Nephron progenitor cell (in vitro differentiated cells): ENCODE results near the gene ANKRD11.

Source experiments
- DNase-seq: peaks from one replicate; pipeline ENCODE4 v3.0.0; 2021
- H3K27ac Mint-ChIP-seq: 2 replicates; pipeline ENCODE4 v1.8.0; 2021; ENCODE audit warnings: mild to moderate bottlenecking, moderate library complexity, mixed read lengths
- H3K27me3 Mint-ChIP-seq: 2 replicates; pipeline ENCODE4 v1.8.0; 2021; ENCODE audit warnings: mild to moderate bottlenecking, low read depth, mixed read lengths; ENCODE audit not compliant: poor library complexity
- H3K36me3 Mint-ChIP-seq: 2 replicates; pipeline ENCODE4 v1.8.0; 2021; ENCODE audit warnings: low read depth, mixed read lengths
- H3K4me1 Mint-ChIP-seq: 2 replicates; pipeline ENCODE4 v1.8.0; 2021; ENCODE audit warnings: mixed read lengths
- H3K4me3 Mint-ChIP-seq: 2 replicates; pipeline ENCODE4 v1.8.0; 2021; ENCODE audit warnings: mild to moderate bottlenecking, moderate library complexity, mixed read lengths
- H3K9me3 Mint-ChIP-seq: 2 replicates; pipeline ENCODE4 v1.8.0; 2021; ENCODE audit warnings: mild to moderate bottlenecking, moderate library complexity, mixed read lengths
- CTCF ChIP-seq: fragments of 200-600 bp; sonication (generic); IDR thresholded peaks from 2 replicates; pipeline ENCODE4 v1.5.0; 2021; ENCODE audit warnings: antibody characterized with exemption

Gene ANKRD11

GRCh38 chr16:89320782-89321501, 169.4 kb downstream of the ANKRD11 start:
- H3K4me3 Mint-ChIP-seq = peak overlapping the region; percentile 25
- H3K36me3 Mint-ChIP-seq = peaks cover 9% of the 10 kb centered on the region
- no peak for TF ChIP-seq CTCF
- peaks cover 98% of the 10 kb centered on the region for H3K4me1 Mint-ChIP-seq
- no peak overlapping the region for H3K27ac Mint-ChIP-seq
- DNase-seq = peak; percentile 54
- no peaks in the 10 kb centered on the region for H3K9me3 Mint-ChIP-seq
- peaks cover 3% of the 10 kb centered on the region for H3K27me3 Mint-ChIP-seq

- Mint-ChIP-seq H3K9me3 (no peaks in the 10 kb centered on the region), H3K27ac (peak overlapping the region; percentile 92), H3K4me1 (peaks cover 98% of the 10 kb centered on the region), H3K27me3 (peaks cover 3% of the 10 kb centered on the region), H3K4me3 (no peak overlapping the region), H3K36me3 (peaks cover 5% of the 10 kb centered on the region)
- no peak for TF ChIP-seq CTCF
- no peak for DNase-seq
These were observed 170.2 kb downstream of the ANKRD11 start for GRCh38 chr16:89319886-89320781.

- peaks cover 3% of the 10 kb centered on the region for H3K27me3 Mint-ChIP-seq
- DNase-seq = no peak
- H3K4me3 Mint-ChIP-seq = no peak overlapping the region
- H3K4me1 Mint-ChIP-seq = peaks cover 98% of the 10 kb centered on the region
- TF ChIP-seq CTCF = no peak
- H3K9me3 Mint-ChIP-seq = no peaks in the 10 kb centered on the region
- no peaks in the 10 kb centered on the region for H3K36me3 Mint-ChIP-seq
- H3K27ac Mint-ChIP-seq = no peak overlapping the region
These were observed 170.8 kb downstream of the ANKRD11 start for GRCh38 chr16:89319631-89319885.

GRCh38 chr16:89318871-89319630, 171.3 kb downstream of the ANKRD11 start:
- H3K4me1 Mint-ChIP-seq = peaks cover 98% of the 10 kb centered on the region
- H3K27ac Mint-ChIP-seq = no peak overlapping the region
- no peak for TF ChIP-seq CTCF
- H3K36me3 Mint-ChIP-seq = no peaks in the 10 kb centered on the region
- peaks cover 3% of the 10 kb centered on the region for H3K27me3 Mint-ChIP-seq
- no peak overlapping the region for H3K4me3 Mint-ChIP-seq
- no peak for DNase-seq
- H3K9me3 Mint-ChIP-seq = no peaks in the 10 kb centered on the region

GRCh38 chr16:89318430-89318758, 172.0 kb downstream of the ANKRD11 start:
- peaks cover 3% of the 10 kb centered on the region for H3K27me3 Mint-ChIP-seq
- H3K4me1 Mint-ChIP-seq = peaks cover 98% of the 10 kb centered on the region
- no peaks in the 10 kb centered on the region for H3K9me3 Mint-ChIP-seq
- no peak for TF ChIP-seq CTCF
- H3K27ac Mint-ChIP-seq = peak overlapping the region; percentile 47
- H3K4me3 Mint-ChIP-seq = no peak overlapping the region
- peaks cover 2% of the 10 kb centered on the region for H3K36me3 Mint-ChIP-seq
- no peak for DNase-seq
